Stimulated activated CD4-positive, alpha-beta T cell treated with anti-CD3 and anti-CD28 coated beads, Interleukin-12 subunit alpha, Interleukin-12 subunit beta, amount 100 ng/mL, for 48 hours (primary cell): ENCODE results near the gene THBD.
A peak's percentile ranks its signal among the peaks of the same experiment; 100 is the strongest.

Experiments
- DNase-seq, 3 donors: peaks; one replicate each; pipeline ENCODE4 v3.0.0-alpha.2; 2020; ENCODE audit warnings: low read depth in 2 of 3, low spot score in 1 of 3

Gene THBD

GRCh38 chr20:23062632-23063031 is 13.2 kb upstream of the THBD start:
- DNase-seq = no peak

- no peak for DNase-seq
Observed at GRCh38 chr20:23061734-23062561, 12.5 kb upstream of the THBD start.

GRCh38 chr20:23061262-23061661 is 11.8 kb upstream of the THBD start:
- DNase-seq = no peak

GRCh38 chr20:23060629-23061028 is 11.2 kb upstream of the THBD start:
- DNase-seq = no peak

- no peak for DNase-seq
Observed at GRCh38 chr20:23059846-23060245, 10.4 kb upstream of the THBD start.

GRCh38 chr20:23059001-23059400 is 9.5 kb upstream of the THBD start:
- no peak for DNase-seq

- no peak for DNase-seq
Observed at GRCh38 chr20:23058240-23058639, 8.8 kb upstream of the THBD start.

- DNase-seq = no peak
Observed at GRCh38 chr20:23052904-23053303, 3.4 kb upstream of the THBD start.

GRCh38 chr20:23050847-23051627 is 1.6 kb upstream of the THBD start:
- peak in 2 of 3 donors; percentile 12 to 46 for DNase-seq

- DNase-seq = no peak
Observed at GRCh38 chr20:23050076-23050838, 785 bp upstream of the THBD start.

GRCh38 chr20:23048283-23049200 is 930 bp downstream of the THBD start:
- peak in 2 of 3 donors; percentile 7 to 9 for DNase-seq

GRCh38 chr20:23047738-23048214 is 1.7 kb downstream of the THBD start:
- no peak for DNase-seq

- no peak for DNase-seq
Observed at GRCh38 chr20:23047001-23047737, 2.3 kb downstream of the THBD start.

- no peak for DNase-seq
Observed at GRCh38 chr20:23046431-23046830, 3.0 kb downstream of the THBD start.

- no peak for DNase-seq
Observed at GRCh38 chr20:23043376-23043775, 6.1 kb downstream of the THBD start.

- no peak for DNase-seq
Observed at GRCh38 chr20:23042270-23042669, 7.2 kb downstream of the THBD start.

GRCh38 chr20:23039885-23040508 is 9.5 kb downstream of the THBD start:
- DNase-seq = no peak

GRCh38 chr20:23039136-23039875 is 10.2 kb downstream of the THBD start:
- DNase-seq = no peak
